HepG2 (cell line): ENCODE results near the gene AGBL3. TPM values are rescaled to one million over a fixed set of nuclear protein-coding genes. Genes with fewer than 3 reads are reported as not detected.

Source experiments
- ASH2L ChIP-seq: fragments of 300-600, 200-600 bp; sonication (generic); IDR thresholded peaks from 2 replicates; pipeline ENCODE4 v1.7.0; 2017; ENCODE audit warnings: low read depth, mild to moderate bottlenecking, moderate library complexity, mixed read lengths, low read length; ENCODE audit not compliant: insufficient read length
- CBX2 ChIP-seq, 2 experiments: fragments of 200-600 bp in 1 of 2; sonication (generic); formaldehyde crosslinking in 1 of 2; IDR thresholded peaks; 2 replicates each; pipeline versions ENCODE4 v1.7.0 to v1.8.1; 2018 to 2022; ENCODE audit warnings: low read depth in 2 of 2, low read length in 1 of 2, mild to moderate bottlenecking in 1 of 2, missing genetic modification reagents in 1 of 2
- EED ChIP-seq: sonication (generic); formaldehyde crosslinking; IDR thresholded peaks from 2 replicates; pipeline ENCODE4 v1.5.0; 2020; ENCODE audit warnings: mild to moderate bottlenecking, missing genetic modification reagents
- FOXA1 ChIP-seq, 2 experiments: fragments of 450-650 bp in 1 of 2; sonication (generic) in 1 of 2; formaldehyde crosslinking in 1 of 2; IDR thresholded peaks; 2 replicates each; pipeline versions ENCODE4 v1.4.0 to v1.6.1; 2016 to 2020; ENCODE audit warnings: missing genetic modification reagents in 1 of 2
- FOXM1 ChIP-seq: sonication (generic); formaldehyde crosslinking; IDR thresholded peaks from 2 replicates; pipeline ENCODE4 v1.5.0; 2020; ENCODE audit warnings: missing genetic modification reagents
- KLF11 ChIP-seq: IDR thresholded peaks from 2 replicates; pipeline ENCODE4 v1.6.1; 2016; ENCODE audit warnings: missing compliant biosample characterization
- MED1 ChIP-seq: sonication (generic); formaldehyde crosslinking; IDR thresholded peaks from 2 replicates; pipeline ENCODE4 v1.4.0; 2020; ENCODE audit warnings: missing genetic modification reagents
- PBX3 ChIP-seq: sonication (generic); formaldehyde crosslinking; IDR thresholded peaks from 2 replicates; pipeline ENCODE4 v1.8.1; 2023; ENCODE audit warnings: missing genetic modification reagents, inconsistent platforms, borderline replicate concordance
- RARA ChIP-seq: IDR thresholded peaks from 2 replicates; pipeline ENCODE4 v1.6.1; 2016; ENCODE audit warnings: missing genetic modification reagents, missing compliant biosample characterization
- RCOR2 ChIP-seq: IDR thresholded peaks from 2 replicates; pipeline ENCODE4 v1.6.1; 2016; ENCODE audit warnings: missing biosample characterization, missing genetic modification reagents
- REL ChIP-seq: sonication (generic); formaldehyde crosslinking; conservative IDR thresholded peaks from 2 replicates; pipeline ENCODE4 v1.8.0; 2022; ENCODE audit warnings: mild to moderate bottlenecking, missing genetic modification reagents, moderate library complexity
- SATB2 ChIP-seq: sonication (generic); formaldehyde crosslinking; IDR thresholded peaks from 2 replicates; pipeline ENCODE4 v1.5.0; 2020; ENCODE audit warnings: missing genetic modification reagents
- SNAPC5 ChIP-seq: sonication (generic); formaldehyde crosslinking; IDR thresholded peaks from 2 replicates; pipeline ENCODE4 v1.8.1; 2023; ENCODE audit warnings: mild to moderate bottlenecking, missing genetic modification reagents, borderline replicate concordance
- TEF ChIP-seq: sonication (generic); formaldehyde crosslinking; IDR thresholded peaks from 2 replicates; pipeline ENCODE4 v1.5.0; 2020; ENCODE audit warnings: missing genetic modification reagents
- THYN1 ChIP-seq: sonication (generic); formaldehyde crosslinking; IDR thresholded peaks from 2 replicates; pipeline ENCODE4 v1.8.1; 2023; ENCODE audit warnings: low read depth, mild to moderate bottlenecking, moderate library complexity, missing genetic modification reagents, borderline replicate concordance
- YEATS4 ChIP-seq: sonication (generic); formaldehyde crosslinking; IDR thresholded peaks from 2 replicates; pipeline ENCODE4 v1.4.0; 2020; ENCODE audit warnings: missing genetic modification reagents, borderline replicate concordance
- ZBTB49 ChIP-seq: sonication (generic); formaldehyde crosslinking; IDR thresholded peaks from 2 replicates; pipeline ENCODE4 v1.4.0; 2020; ENCODE audit warnings: missing genetic modification reagents, borderline replicate concordance
- ZEB1 ChIP-seq: IDR thresholded peaks from 2 replicates; pipeline ENCODE4 v1.6.1; 2012; ENCODE audit warnings: mild to moderate bottlenecking, low read depth, inconsistent platforms; ENCODE audit not compliant: insufficient replicate concordance
- ZFP62 ChIP-seq: sonication (generic); formaldehyde crosslinking; IDR thresholded peaks from 2 replicates; pipeline ENCODE4 v1.4.0; 2020; ENCODE audit warnings: missing genetic modification reagents
- ZMAT5 ChIP-seq: sonication (generic); formaldehyde crosslinking; IDR thresholded peaks from 2 replicates; pipeline ENCODE4 v1.5.0; 2020; ENCODE audit warnings: mild to moderate bottlenecking, low read depth, missing genetic modification reagents, borderline replicate concordance
- ZNF282 ChIP-seq: fragments of 450-650 bp; IDR thresholded peaks from 2 replicates; pipeline ENCODE4 v1.6.1; 2018; ENCODE audit not compliant: partially characterized antibody
- ZNF329 ChIP-seq: sonication (generic); formaldehyde crosslinking; IDR thresholded peaks from 2 replicates; pipeline ENCODE4 v1.9.0; 2021; ENCODE audit warnings: low read depth, mild to moderate bottlenecking, missing genetic modification reagents
- ZNF530 ChIP-seq: sonication (generic); formaldehyde crosslinking; IDR thresholded peaks from 2 replicates; pipeline ENCODE4 v1.5.0; 2020; ENCODE audit warnings: low read depth, mild to moderate bottlenecking, missing genetic modification reagents
- ZNF605 ChIP-seq: sonication (generic); formaldehyde crosslinking; IDR thresholded peaks from 2 replicates; pipeline ENCODE4 v1.8.0; 2022; ENCODE audit warnings: mild to moderate bottlenecking, missing genetic modification reagents
- ZNF614 ChIP-seq: IDR thresholded peaks from 2 replicates; pipeline ENCODE4 v1.6.1; 2018; ENCODE audit warnings: missing biosample characterization, missing genetic modification reagents, inconsistent platforms, borderline replicate concordance
- ZSCAN31 ChIP-seq: sonication (generic); formaldehyde crosslinking; IDR thresholded peaks from 2 replicates; pipeline ENCODE4 v1.5.0; 2020; ENCODE audit warnings: low read depth, mild to moderate bottlenecking, missing genetic modification reagents
- polyA plus RNA-seq, 8 experiments: library from polyadenylated mRNA; depleted of rRNA in 3 of 8; stranded (reverse) in 7 of 8; unstranded in 1 of 8; fragments of >200 nt; fragmentation: Illumina TruSeq in 4 of 8; extraction: Trizol in 4 of 8; gene quantifications; 2 replicates each; pipeline versions ENCODE4 v1.2.1 to v1.2.3, GENCODE V29; 2011 to 2016; ENCODE audit warnings: low read depth in 4 of 8, missing spikeins in 1 of 8, mixed read lengths in 1 of 8; ENCODE audit not compliant: insufficient read depth in 1 of 8
- total RNA-seq, 5 experiments: library from RNA; depleted of rRNA; stranded (reverse); fragments of >200 nt; fragmentation: Illumina TruSeq; extraction: Trizol; gene quantifications; 2 replicates each; pipeline ENCODE4 v1.2.3, GENCODE V29; 2016; ENCODE audit warnings: low read depth in 1 of 5

The AGBL3 gene
- total and polyA plus RNA-seq, 2 of the 13 experiments (the other 11 are each of a cell fraction or from before 2014, with no cell fraction given) = 2.2 to 7.2 TPM

- TF ChIP-seq REL (CRISPR knock-in tag) = no peak
- no peak for TF ChIP-seq ZBTB49 (CRISPR knock-in tag)
- TF ChIP-seq ZNF530 (CRISPR knock-in tag) = no peak
- no peak for TF ChIP-seq THYN1 (CRISPR knock-in tag)
- no peak for TF ChIP-seq ZNF282
- peak; percentile 79; the same call in 1 of the 2 replicates for TF ChIP-seq ZSCAN31
- TF ChIP-seq FOXM1 (CRISPR knock-in tag) = no peak
- peak; percentile 81 for TF ChIP-seq ASH2L
- TF ChIP-seq SATB2 (CRISPR knock-in tag) = no peak
- peak; percentile 85 for TF ChIP-seq MED1 (CRISPR knock-in tag)
- TF ChIP-seq ZNF605 = 0 out of 2 replicates have a peak, but pooled peaks have one; percentile 22
- TF ChIP-seq PBX3 (CRISPR knock-in tag) = no peak
- no peak for TF ChIP-seq YEATS4 (CRISPR knock-in tag)
- no peak for TF ChIP-seq SNAPC5 (CRISPR knock-in tag)
- TF ChIP-seq ZFP62 (CRISPR knock-in tag) = no peak
- TF ChIP-seq RCOR2 = peak; percentile 89
- TF ChIP-seq ZNF329 (CRISPR knock-in tag) = no peak
- TF ChIP-seq ZMAT5 = no peak
- no peak for TF ChIP-seq KLF11 (CRISPR knock-in tag)
- TF ChIP-seq ZEB1 = peak; percentile 80
- no peak for TF ChIP-seq CBX2 (IDR thresholded peaks at IDR 0.05; ENCODE audit: low read depth, low read length)
- TF ChIP-seq CBX2 (CRISPR knock-in tag; IDR thresholded peaks at IDR 0.05; ENCODE audit: low read depth) = no peak
- TF ChIP-seq ZNF614 (CRISPR knock-in tag) = 0 out of 2 replicates have a peak, but pooled peaks have one; percentile 46
- no peak for TF ChIP-seq EED (CRISPR knock-in tag)
- no peak for TF ChIP-seq TEF (CRISPR knock-in tag)
- TF ChIP-seq FOXA1 (IDR thresholded peaks at IDR 0.05) = no peak; the same call in 1 of the 2 replicates
- TF ChIP-seq FOXA1 (CRISPR knock-in tag; IDR thresholded peaks at IDR 0.05) = peak; percentile 88
- peak; percentile 92 for TF ChIP-seq RARA (CRISPR knock-in tag)
Observed at GRCh38 chr7:134997214-134997885, 11.0 kb downstream of the AGBL3 start (continued).
